Prostate gland (tissue), 2 donors: ENCODE data around the gene EIPR1.

Source experiments
- CTCF ChIP-seq, 4 experiments: fragments of 200-600 bp in 2 of 4; fragments of 450-650 bp in 2 of 4; sonication (generic) in 2 of 4; IDR thresholded peaks; 1 replicate in 3 of 4; 2 replicates in 1 of 4; pipeline ENCODE4 v1.5.1; 2016 to 2019; ENCODE audit warnings: antibody characterized with exemption in 4 of 4, mild to moderate bottlenecking in 2 of 4, moderate library complexity in 2 of 4
- POLR2A ChIP-seq: fragments of 450-650 bp; IDR thresholded peaks from one replicate; pipeline ENCODE4 v1.6.1; 2016; ENCODE audit warnings: antibody characterized with exemption, mild to moderate bottlenecking

GRCh38 chr2:3263487-3263886 is 114.1 kb downstream of the EIPR1 start:
- TF ChIP-seq CTCF (IDR thresholded peaks at IDR 0.05) = no peak
- no peak for TF ChIP-seq POLR2A
